ENCODE data around the gene UNG. TPM values are rescaled to one million over a fixed set of nuclear protein-coding genes. Genes with fewer than 3 reads are reported as not detected.

The UNG gene
- total and polyA plus RNA-seq, 9 of the 15 experiments (the other 6 are each of a cell fraction or from before 2014, with no cell fraction given), result 8.4 to 59.8 (median 41.0) TPM

GRCh38 chr12:109052414-109053323 is 44.7 kb upstream of the UNG start, which contains the start of gene USP30 (continued):
- no peak for TF ChIP-seq CHD7 (IDR thresholded peaks at IDR 0.05; ENCODE audit: low read depth, low read length)
- peak in 1 of 2 experiments; percentile 85; a peak in 2 of 4 replicates for TF ChIP-seq HDAC1 (IDR thresholded peaks at IDR 0.05)
- TF ChIP-seq ATF1 (CRISPR knock-in tag; IDR thresholded peaks at IDR 0.05), result 0 out of 2 replicates have a peak, but pooled peaks have one; percentile 28
- TF ChIP-seq ATF1 (tag; IDR thresholded peaks at IDR 0.05), result peak; percentile 76
- TF ChIP-seq ZNF253 (CRISPR knock-in tag; conservative IDR thresholded peaks at IDR 0.05), result no peak
- peak; percentile 58 to 82 for TF ChIP-seq MNT (conservative IDR thresholded peaks at IDR 0.05)
- TF ChIP-seq SRSF3 (IDR thresholded peaks at IDR 0.05; ENCODE audit: insufficient read depth, low read length), result no peak
- TF ChIP-seq SIN3A (IDR thresholded peaks at IDR 0.05; ENCODE audit: borderline replicate concordance in 2 of 2, control insufficient read depth in 1 of 2, low read depth in 2 of 2, low read length in 2 of 2), result peak; percentile 84 to 97; a peak in 2 of 4 replicates
- no peak for TF ChIP-seq ZNF707 (CRISPR knock-in tag; conservative IDR thresholded peaks at IDR 0.05)
- TF ChIP-seq MEF2A (IDR thresholded peaks at IDR 0.05; ENCODE audit: control insufficient read depth, low read depth, low read length), result 0 out of 2 replicates have a peak, but pooled peaks have one; percentile 54
- TF ChIP-seq CEBPG (CRISPR knock-in tag; IDR thresholded peaks at IDR 0.05), result no peak
- TF ChIP-seq CEBPG (tag; conservative IDR thresholded peaks at IDR 0.05 in 1 of 2, IDR thresholded peaks at IDR 0.05 in 1 of 2), result no peak

Data from K562 (cell line).